Activated CD4-positive, CD25-positive, alpha-beta regulatory T cell treated with anti-CD3 and anti-CD28 coated beads, Interleukin-2, amount 50 U/mL, for 16 hours (primary cell): ENCODE results near the gene ZNF362.

Experiments
- DNase-seq: peaks from one replicate; pipeline ENCODE4 v3.0.0-alpha.2; 2020; ENCODE audit warnings: low read depth, low spot score

Gene ZNF362

DNA sequence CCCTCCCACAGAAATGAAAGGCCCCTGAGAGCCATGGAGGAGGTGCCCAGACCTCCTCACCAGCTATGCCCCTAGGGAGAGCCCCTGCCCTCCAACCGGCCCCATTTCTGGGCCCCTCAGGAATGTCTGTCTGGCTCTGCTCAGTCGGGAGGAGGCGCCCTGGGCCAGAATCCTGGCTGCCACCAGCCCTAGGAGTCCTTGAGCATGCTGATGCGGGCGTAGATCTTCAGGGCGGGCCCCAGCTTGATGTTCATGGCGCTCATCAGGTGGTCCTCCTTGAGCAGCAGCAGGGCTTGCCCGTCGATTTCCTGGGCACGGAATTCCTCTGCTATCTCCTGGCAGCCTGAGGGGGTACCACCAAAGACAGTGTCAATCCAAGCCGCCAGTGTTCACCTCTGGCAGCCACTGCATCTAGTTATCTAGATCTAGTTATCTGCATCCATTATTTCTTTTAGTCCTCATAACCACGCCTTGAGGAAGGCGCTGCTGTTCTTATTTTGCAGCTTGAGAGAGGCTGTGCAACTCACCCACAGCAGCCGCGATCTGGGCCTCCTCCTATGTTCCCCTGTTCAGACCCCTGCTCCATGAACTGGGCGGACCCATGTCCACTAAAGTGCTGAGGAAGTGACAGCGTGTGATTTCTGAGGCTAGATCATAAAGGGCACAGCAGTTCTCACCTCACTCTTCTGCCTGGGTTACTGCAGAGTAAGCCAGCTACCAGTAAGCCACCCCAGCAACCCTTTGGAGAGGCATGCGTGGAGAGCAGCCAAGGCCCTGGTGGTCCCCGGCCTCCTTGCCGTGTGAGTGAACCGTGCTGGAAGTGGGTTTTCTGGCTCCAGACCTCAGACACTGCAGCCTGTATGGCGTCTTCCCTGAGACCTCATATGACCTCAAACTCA is 68.6 kb downstream of the ZNF362 start:
- DNase-seq: no peak

- DNase-seq: no peak
Observed at GRCh38 chr1:33326785-33327184, 70.5 kb downstream of the ZNF362 start.

GRCh38 chr1:33327587-33328325 is 71.5 kb downstream of the ZNF362 start:
- DNase-seq: no peak

DNA sequence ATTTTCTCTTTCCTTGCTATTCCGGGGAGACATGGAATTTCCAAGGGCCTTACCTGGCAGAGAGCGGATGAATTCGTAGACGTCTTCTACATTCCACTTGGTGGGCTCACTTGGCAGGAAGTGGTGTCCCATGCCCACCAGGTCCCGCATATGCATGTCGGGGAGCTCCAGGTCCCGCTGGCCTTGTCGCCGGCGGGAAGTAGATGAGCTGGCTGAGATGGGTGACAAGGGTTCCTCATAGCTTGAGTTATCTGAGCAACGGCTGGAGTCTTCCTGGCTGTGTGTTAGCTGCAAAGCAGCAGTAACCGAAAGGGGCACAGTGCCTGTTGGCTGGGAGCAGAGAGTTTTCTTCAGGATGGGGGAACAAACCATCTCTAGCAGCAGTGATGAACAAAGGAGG is 72.5 kb downstream of the ZNF362 start:
- no peak for DNase-seq

DNA sequence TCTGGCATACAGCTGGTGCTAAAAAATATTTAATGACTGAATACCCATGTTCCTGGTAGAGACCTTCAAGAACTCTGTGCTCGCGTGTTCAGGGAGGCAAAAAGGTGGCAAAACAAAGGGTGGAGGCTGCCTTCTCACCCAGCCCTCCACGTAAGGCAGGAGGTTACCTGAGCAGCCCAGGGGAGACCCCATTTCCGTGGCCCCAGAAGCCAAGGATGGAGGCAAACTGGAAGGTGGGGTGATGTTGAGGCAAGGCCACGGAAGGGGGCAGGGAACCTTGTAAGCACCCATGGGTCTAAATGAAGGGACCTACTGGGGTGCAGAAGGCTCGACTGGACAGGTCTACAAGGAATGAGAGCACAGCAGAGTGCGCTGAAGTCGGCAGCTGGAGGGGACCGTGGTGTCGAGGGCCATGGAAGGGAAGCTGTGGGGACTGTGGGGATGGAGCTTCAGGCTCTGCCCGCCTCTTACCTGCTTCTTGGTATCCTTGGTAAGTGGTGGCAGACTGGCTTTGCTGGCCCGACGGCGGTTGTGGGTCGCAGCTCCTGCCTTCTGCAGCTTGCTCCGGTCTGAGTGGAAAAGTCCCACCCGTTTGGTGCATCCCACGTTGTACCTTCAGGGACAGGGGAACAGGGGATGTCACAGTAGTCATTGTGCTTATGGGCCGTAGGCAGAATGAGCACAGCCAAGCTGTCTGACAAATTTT is 73.5 kb downstream of the ZNF362 start:
- no peak for DNase-seq

DNA sequence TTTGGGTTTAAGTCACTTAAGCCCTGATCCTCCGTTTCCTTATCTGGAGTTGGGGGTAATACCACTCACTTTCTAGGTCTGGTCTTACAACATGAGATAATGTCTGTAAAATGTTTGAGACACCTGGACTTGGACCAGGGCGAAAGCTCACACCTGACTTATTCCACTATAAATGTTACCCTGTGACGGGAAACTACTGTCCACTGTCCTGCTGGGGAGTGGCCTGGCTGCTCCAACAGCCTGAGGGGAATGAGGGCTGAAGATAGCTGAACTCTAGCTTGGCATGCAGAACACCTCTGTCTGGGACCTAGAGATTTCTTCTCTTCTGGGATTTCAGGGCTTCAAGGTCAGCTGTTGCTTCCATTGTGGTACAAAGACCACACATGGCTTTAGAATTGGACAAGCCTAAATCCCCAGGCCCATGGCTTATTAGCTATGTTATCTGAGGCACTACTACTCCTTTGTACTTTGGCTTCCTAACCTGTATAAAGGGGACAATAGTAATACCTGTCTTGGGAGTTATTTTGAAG is 74.1 kb downstream of the ZNF362 start:
- DNase-seq: no peak

DNA sequence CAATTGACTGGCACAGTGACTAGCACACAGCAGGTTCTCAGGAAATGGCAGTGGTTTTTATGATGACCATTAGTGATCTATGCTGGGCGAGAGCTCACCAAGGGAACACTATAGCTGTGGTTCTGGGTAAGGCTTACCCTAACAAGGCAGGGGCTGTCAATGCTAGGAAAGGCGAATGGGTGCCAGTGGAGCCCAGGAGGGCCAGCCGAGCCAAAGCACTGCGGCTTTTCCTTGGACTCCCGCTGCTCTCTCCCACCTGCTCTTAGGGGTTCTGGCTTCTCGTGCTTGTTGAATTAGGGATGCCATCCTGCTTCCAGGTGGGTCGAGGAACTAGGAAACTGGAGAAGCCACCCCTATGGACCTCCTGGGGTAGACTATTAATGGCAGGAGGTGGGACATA is 74.6 kb downstream of the ZNF362 start:
- DNase-seq: no peak

DNA sequence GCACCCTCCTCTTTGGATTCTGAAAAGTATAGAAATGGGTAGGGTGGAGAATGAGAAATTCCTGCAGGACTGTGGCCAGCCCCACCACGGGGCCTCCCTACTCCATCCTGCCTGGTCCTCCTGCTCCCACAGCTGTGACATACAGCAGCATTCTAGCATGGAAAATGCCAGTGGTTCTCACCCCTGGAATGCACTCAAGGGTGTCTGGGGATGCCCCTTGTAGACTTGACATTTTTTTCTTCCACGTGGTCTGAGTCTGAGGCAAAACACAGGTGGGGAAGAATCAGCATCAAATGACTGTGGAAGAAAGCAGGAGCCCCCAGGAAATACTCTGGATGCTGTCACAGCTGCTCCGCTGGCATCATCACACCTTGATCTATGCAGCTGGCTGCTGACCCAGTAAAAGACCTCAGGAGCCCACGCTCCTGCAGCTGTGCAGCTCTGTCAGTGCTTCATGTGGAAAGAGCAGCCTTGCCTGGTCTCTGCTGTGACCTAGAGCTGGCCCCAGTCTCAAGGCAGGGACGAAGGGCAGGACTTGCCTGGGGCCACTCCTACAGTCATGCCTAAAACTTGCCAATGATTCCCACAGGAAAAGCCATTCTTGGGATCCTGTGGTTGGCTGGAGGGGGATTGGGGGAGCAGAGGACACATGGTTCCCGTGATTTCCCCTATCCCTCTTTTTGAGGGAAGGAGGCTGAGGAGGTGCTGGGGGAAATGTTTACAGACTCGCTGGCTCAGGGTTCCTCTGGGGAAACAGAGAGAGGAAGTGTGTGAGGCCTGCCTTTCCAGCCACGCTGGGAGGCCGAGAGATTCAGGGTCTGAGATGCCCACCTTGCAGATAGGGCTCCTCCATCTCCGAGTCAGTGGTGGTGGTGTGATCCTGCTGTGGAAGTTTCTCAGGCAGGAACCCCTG is 75.4 kb downstream of the ZNF362 start:
- DNase-seq: no peak

- DNase-seq: no peak
Observed at GRCh38 chr1:33332357-33332789, 76.1 kb downstream of the ZNF362 start.

DNA sequence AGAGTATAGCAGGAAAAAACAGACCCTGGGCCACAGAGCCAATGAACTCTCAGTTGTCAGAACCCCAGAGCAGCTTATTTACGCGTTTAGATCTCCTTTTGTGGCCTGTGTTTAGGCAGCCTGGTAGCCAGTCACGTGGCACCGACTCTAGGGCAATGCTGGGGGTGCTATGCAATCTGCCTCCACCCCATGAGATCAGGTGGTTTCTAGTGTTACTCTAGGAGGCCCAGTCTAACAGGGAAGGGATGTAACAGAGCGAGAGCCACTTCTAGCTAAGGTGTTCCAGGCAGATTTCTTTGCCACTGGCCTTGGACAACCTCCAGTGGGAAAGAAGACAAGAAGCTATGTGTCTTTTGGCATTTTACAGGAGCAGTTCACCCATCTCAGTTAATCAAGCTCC is 76.6 kb downstream of the ZNF362 start:
- no peak for DNase-seq

DNA sequence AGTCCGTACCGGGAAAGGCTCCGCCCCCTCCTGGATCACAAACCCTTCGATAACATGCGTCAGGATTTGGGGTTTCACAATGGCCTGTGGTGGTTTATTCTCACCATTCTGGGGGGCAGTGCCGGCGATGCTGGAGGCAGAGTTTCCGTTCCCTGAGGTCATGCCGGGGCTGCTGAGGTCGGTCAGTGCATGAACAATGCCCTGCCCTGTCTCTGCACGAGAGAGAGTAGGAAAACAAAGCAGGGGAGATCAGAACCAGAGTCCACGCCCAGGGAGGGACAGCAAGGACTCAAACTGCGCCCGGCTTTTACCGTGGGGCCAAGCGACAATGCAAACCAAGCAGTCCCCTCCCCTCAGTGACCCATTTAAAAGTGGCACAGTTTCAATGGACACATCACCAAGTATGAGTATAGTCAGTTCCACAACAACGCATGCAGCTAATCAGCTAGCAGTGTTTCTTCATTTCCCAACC is 77.8 kb downstream of the ZNF362 start:
- no peak for DNase-seq

DNA sequence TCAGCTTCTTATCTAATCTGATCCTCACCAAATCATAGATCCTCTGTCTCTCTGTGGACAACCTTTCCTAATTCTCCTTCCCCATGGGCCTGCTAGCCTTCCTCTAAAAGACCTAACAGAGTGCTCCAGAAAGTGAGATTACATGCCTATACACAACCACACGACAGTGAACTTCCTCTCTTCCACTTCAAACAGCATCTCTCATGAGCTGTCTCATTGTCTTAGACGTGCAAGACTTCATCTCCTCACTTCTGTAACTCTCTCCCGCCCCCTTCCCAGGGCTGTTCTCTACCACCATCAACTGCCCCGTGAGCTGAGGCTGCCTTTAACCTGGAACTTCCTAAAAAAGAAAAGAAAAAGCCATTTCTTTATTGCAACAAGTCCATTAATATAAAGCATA is 78.7 kb downstream of the ZNF362 start:
- no peak for DNase-seq

GRCh38 chr1:33336580-33336979 is 80.3 kb downstream of the ZNF362 start:
- no peak for DNase-seq

GRCh38 chr1:33337441-33337840 is 81.1 kb downstream of the ZNF362 start:
- no peak for DNase-seq

DNA sequence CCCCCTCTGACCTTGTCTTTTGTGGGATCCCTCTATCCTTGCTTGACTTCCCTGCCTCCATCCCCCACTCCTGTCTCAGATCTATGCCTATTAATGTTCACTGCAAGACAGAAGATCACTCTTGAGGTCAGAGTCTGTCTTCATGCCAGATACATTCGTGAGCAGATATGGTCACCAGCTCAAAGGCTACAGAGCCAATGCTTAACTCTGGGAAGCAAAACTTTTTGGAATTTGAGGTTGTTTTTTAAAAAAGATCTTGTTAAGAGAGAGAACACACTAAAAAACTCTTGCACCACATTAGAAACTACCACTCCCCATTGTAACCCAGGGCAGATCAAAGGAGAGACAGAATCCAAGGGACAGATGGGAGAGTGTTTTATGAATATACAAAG is 81.8 kb downstream of the ZNF362 start:
- no peak for DNase-seq

DNA sequence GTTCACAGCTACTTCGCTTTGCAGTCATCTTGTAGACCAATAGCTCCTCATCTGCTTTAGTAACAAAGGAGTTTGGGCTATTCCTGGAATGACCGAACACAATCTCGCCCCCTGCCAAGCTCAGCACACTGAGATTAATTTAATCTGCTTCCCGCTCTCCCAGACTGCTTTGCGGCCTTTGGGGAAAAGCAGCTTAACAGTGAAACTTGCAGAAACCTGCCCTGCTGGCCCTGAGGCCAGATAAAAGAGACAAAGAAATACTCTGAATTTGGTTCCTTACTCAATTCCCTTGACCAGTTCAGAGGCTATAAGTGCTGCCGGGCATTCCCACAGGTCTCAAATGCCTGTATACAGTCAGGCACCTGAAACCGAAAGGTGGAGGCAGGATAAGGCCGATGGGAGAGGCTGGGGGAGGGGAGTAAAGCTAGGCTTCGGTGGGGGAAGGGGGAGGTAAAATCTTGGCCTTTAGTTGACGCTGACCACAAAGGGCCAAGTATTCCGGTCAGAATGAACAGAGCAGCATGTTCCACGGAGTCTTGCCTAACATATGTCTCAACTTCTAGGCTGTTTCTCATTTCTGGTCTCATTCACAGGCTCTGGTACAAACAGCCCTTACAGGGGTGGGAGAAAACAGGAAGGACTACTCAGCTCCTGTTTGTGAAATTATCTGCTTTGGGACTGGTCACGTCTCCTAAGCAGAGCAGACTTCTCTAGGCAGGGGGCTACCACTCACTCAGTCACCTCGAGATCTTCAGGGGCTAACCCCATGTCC is 82.3 kb downstream of the ZNF362 start:
- DNase-seq: no peak

- DNase-seq: no peak
Observed at GRCh38 chr1:33339413-33339812, 83.1 kb downstream of the ZNF362 start.

- DNase-seq: no peak
Observed at GRCh38 chr1:33341190-33341589, 84.9 kb downstream of the ZNF362 start.

GRCh38 chr1:33342041-33342723 is 85.9 kb downstream of the ZNF362 start:
- DNase-seq: no peak
